IMR-90 (cell line): ENCODE data around the gene GBE1. TPM values are rescaled to one million over a fixed set of nuclear protein-coding genes. Genes with fewer than 3 reads are reported as not detected.

Experiments
- ATAC-seq: fragments of 200-7000 bp; cut with Tn5 transposase; 2 replicates; pipeline ENCODE4 v1.9.1; 2020; ENCODE audit warnings: low read depth, mild to moderate bottlenecking, moderate library complexity
- BruUV-seq: library from RNA; stranded (reverse); fragments of 400-500 nt; replicated peaks from 2 replicates; lab custom pipeline; 2021; lab: Mats Ljungman, UMichigan
- CTCF ChIA-PET: fragments of 300-600 bp; formaldehyde crosslinking; extraction: SDS; loops from one replicate; lab custom pipeline; 2021; ENCODE audit warnings: antibody characterized with exemption; lab: Yijun Ruan, JAX
- POLR2A ChIA-PET: fragments of 300-600 bp; sonication (Branson Sonifier 250); formaldehyde crosslinking; loops from one replicate; lab custom pipeline; 2022; ENCODE audit warnings: antibody characterized with exemption; ENCODE audit not compliant: unreplicated experiment; lab: Charles Lee
- DNase-seq: peaks from one replicate; pipeline ENCODE4 v3.0.0; 2013
- H2AFZ ChIP-seq: replicated peaks from 2 replicates; pipeline ENCODE3; 2013; ENCODE audit warnings: low read length, mild to moderate bottlenecking; ENCODE audit not compliant: poor library complexity
- H2AK5ac ChIP-seq: 2 replicates; pipeline ENCODE4 v1.6.1; 2013; ENCODE audit warnings: low read depth, low read length, inconsistent platforms
- H2AK9ac ChIP-seq: replicated peaks from 2 replicates; pipeline ENCODE3; 2013; ENCODE audit warnings: mild to moderate bottlenecking, low read depth, low read length, moderate library complexity; ENCODE audit not compliant: poor library complexity
- H2BK120ac ChIP-seq: 2 replicates; pipeline ENCODE4 v1.6.1; 2013; ENCODE audit warnings: low read depth, low read length, inconsistent platforms
- H2BK15ac ChIP-seq: 3 replicates; pipeline ENCODE4 v1.6.1; 2013; ENCODE audit warnings: low read depth, low read length, inconsistent platforms
- H2BK20ac ChIP-seq: 2 replicates; pipeline ENCODE4 v1.6.1; 2013; ENCODE audit warnings: low read depth, mild to moderate bottlenecking, inconsistent platforms, low read length, moderate library complexity
- H2BK5ac ChIP-seq: 2 replicates; pipeline ENCODE4 v1.6.1; 2013; ENCODE audit warnings: mild to moderate bottlenecking, low read depth, low read length, inconsistent platforms; ENCODE audit not compliant: poor library complexity, severe bottlenecking
- H3K14ac ChIP-seq: replicated peaks from 2 replicates; pipeline ENCODE4 v1.6.1; 2013; ENCODE audit warnings: low read depth, low read length, inconsistent platforms
- H3K18ac ChIP-seq: 2 replicates; pipeline ENCODE4 v1.6.1; 2013; ENCODE audit warnings: low read depth, low read length, control low read depth
- H3K23ac ChIP-seq: 2 replicates; pipeline ENCODE4 v1.6.1; 2013; ENCODE audit warnings: low read depth, low read length, inconsistent platforms
- H3K27ac ChIP-seq: 2 replicates; pipeline ENCODE4 v1.5.1; 2013; ENCODE audit warnings: mild to moderate bottlenecking, control low read depth, low read length; ENCODE audit not compliant: insufficient read depth
- H3K27me3 ChIP-seq: 2 replicates; pipeline ENCODE4 v1.6.1; 2013; ENCODE audit warnings: low read length; ENCODE audit not compliant: control insufficient read depth, insufficient read depth
- H3K36me3 ChIP-seq: 2 replicates; pipeline ENCODE4 v1.6.1; 2013; ENCODE audit warnings: low read length, mixed read lengths; ENCODE audit not compliant: control insufficient read depth, insufficient read depth
- H3K4ac ChIP-seq: 2 replicates; pipeline ENCODE4 v1.6.1; 2013; ENCODE audit warnings: low read depth, low read length, inconsistent platforms
- H3K4me1 ChIP-seq: 2 replicates; pipeline ENCODE4 v1.6.1; 2013; ENCODE audit warnings: low read length, mixed read lengths; ENCODE audit not compliant: control insufficient read depth, insufficient read depth
- H3K4me2 ChIP-seq: 2 replicates; pipeline ENCODE4 v1.6.1; 2013; ENCODE audit warnings: low read depth, mild to moderate bottlenecking, control low read depth, low read length, moderate library complexity
- H3K4me3 ChIP-seq: 2 replicates; pipeline ENCODE4 v1.5.1; 2013; ENCODE audit warnings: low read depth, mild to moderate bottlenecking, control low read depth, low read length, moderate library complexity; ENCODE audit not compliant: insufficient read depth
- H3K56ac ChIP-seq: 2 replicates; pipeline ENCODE4 v1.6.1; 2013; ENCODE audit warnings: low read length, inconsistent platforms; ENCODE audit not compliant: insufficient read depth; ENCODE audit errors: extremely low read depth
- H3K79me1 ChIP-seq, 2 experiments: 2 replicates each; pipeline ENCODE4 v1.6.1; 2013; ENCODE audit warnings: low read length in 2 of 2, inconsistent platforms in 1 of 2, low read depth in 1 of 2
- H3K9ac ChIP-seq: 2 replicates; pipeline ENCODE4 v1.6.1; 2013; ENCODE audit warnings: low read depth, low read length, control low read depth
- H3K9me1 ChIP-seq: 2 replicates; pipeline ENCODE4 v1.6.1; 2013; ENCODE audit warnings: low read length, inconsistent platforms; ENCODE audit not compliant: insufficient read depth
- H3K9me3 ChIP-seq: 2 replicates; pipeline ENCODE4 v1.6.1; 2013; ENCODE audit warnings: low read length; ENCODE audit not compliant: control insufficient read depth, insufficient read depth
- H4K20me1 ChIP-seq: 2 replicates; pipeline ENCODE4 v1.6.1; 2013; ENCODE audit warnings: low read length, inconsistent platforms; ENCODE audit not compliant: insufficient read depth
- H4K5ac ChIP-seq: 2 replicates; pipeline ENCODE4 v1.6.1; 2013; ENCODE audit warnings: mild to moderate bottlenecking, low read depth, low read length, control low read depth
- H4K8ac ChIP-seq, 2 experiments: 2 replicates each; pipeline ENCODE4 v1.6.1; 2013; ENCODE audit warnings: low read depth in 2 of 2, low read length in 2 of 2, control low read depth in 1 of 2, inconsistent platforms in 1 of 2
- H4K91ac ChIP-seq: 2 replicates; pipeline ENCODE4 v1.6.1; 2013; ENCODE audit warnings: low read depth, low read length, inconsistent platforms; ENCODE audit not compliant: insufficient read depth
- CEBPB ChIP-seq: IDR thresholded peaks from 2 replicates; pipeline ENCODE4 v1.6.1; 2012; ENCODE audit warnings: low read depth, low read length, improper control_type of control experiment
- CHD1 ChIP-seq: IDR thresholded peaks from 2 replicates; pipeline ENCODE4 v1.6.1; 2012; ENCODE audit warnings: low read depth, low read length, improper control_type of control experiment
- MAFK ChIP-seq: IDR thresholded peaks from 2 replicates; pipeline ENCODE4 v1.6.1; 2012; ENCODE audit warnings: low read depth, low read length, improper control_type of control experiment
- NFE2L2 ChIP-seq: fragments of 150-350 bp; IDR thresholded peaks from 2 replicates; pipeline ENCODE4 v1.6.1; 2016; ENCODE audit warnings: low read depth, mild to moderate bottlenecking, low read length
- POLR2A ChIP-seq: IDR thresholded peaks from 2 replicates; pipeline ENCODE4 v1.6.1; 2012; ENCODE audit warnings: mild to moderate bottlenecking, low read depth, low read length
- RAD21 ChIP-seq: IDR thresholded peaks from 2 replicates; pipeline ENCODE4 v1.6.1; 2012; ENCODE audit warnings: low read length, improper control_type of control experiment
- RFX5 ChIP-seq: IDR thresholded peaks from 2 replicates; pipeline ENCODE4 v1.8.0; 2012; ENCODE audit warnings: low read depth, mild to moderate bottlenecking, low read length, moderate library complexity
- WGBS, 2 experiments: methylation state at CpG; one replicate each; pipeline versions ENCODE4 v1.1.5 to v1.1.7; 2013; ENCODE audit warnings: missing lambda C conversion rate in 2 of 2; ENCODE audit not compliant: insufficient read length in 1 of 2; ENCODE audit errors: extremely low coverage in 2 of 2; 5-methylcytosine and 5-hydroxymethylcytosine counted together
- dilution Hi-C: fragments of 300-500 bp; cut with HindIII; formaldehyde crosslinking; loops from one replicate; pipeline ENCODE4 v1.14.3; 2018; ENCODE audit warnings: low sequenced_read_pairs; ENCODE audit not compliant: unreplicated experiment
- in situ Hi-C: fragments of 300-500 bp; cut with MboI; formaldehyde crosslinking; loops from 3 replicates; pipeline ENCODE4 v1.14.3; 2019; ENCODE audit warnings: low sequenced_read_pairs, inconsistent platforms, mixed read lengths
- intact Hi-C: fragments of 100-400 bp; cut with micrococcal nuclease; formaldehyde crosslinking; loops from 2 replicates; pipeline ENCODE4 v1.10.0; 2022
- polyA plus RNA-seq, 3 experiments: library from polyadenylated mRNA; depleted of rRNA; stranded (reverse); fragments of >200 nt; gene quantifications; 2 replicates each; pipeline ENCODE4 v1.2.3, GENCODE V29; 2012; ENCODE audit warnings: low replicate concordance in 1 of 3
- total RNA-seq: library from RNA; depleted of rRNA; stranded (reverse); fragments of >200 nt; gene quantifications from 2 replicates; pipeline ENCODE4 v1.2.3, GENCODE V29; 2012
- TF ChIP-seq, protein P1 (sequence below): conservative IDR thresholded peaks from 2 replicates; pipeline ENCODE4 v1.5.1; 2012; ENCODE audit warnings: mild to moderate bottlenecking, low read depth, low read length, improper control_type of control experiment

Gene GBE1
- total and polyA plus RNA-seq, 2 of the 4 experiments (the other 2 are of a cell fraction), result 36.7 to 90.3 TPM

GRCh38 chr3:81624756-81625155 is 136.7 kb downstream of the GBE1 start:
- CTCF ChIA-PET, result no interaction called here
- H4K20me1 ChIP-seq, result no peaks in the 10 kb centered on the region
- no peak overlapping the region for H4K8ac ChIP-seq
- H3K36me3 ChIP-seq, result peaks cover 3% of the 10 kb centered on the region; the same call in 1 of the 2 replicates
- H4K5ac ChIP-seq, result no peak overlapping the region
- H3K14ac ChIP-seq, result no peak overlapping the region
- intact Hi-C loops (no loop called here), in situ Hi-C loops (no loop called here), dilution Hi-C loops (no loop called here)
- H3K4me2 ChIP-seq, result no peak overlapping the region
- no peak overlapping the region for H2BK20ac ChIP-seq
- H4K91ac ChIP-seq, result no peak overlapping the region
- no TSS peak for BruUV-seq
- DNase-seq (no peak), ATAC-seq (no peak)
- H3K4me1 ChIP-seq, result no peaks in the 10 kb centered on the region; the same call in 1 of the 2 replicates
- no peak overlapping the region for H2BK15ac ChIP-seq
- no peak overlapping the region for H3K23ac ChIP-seq
- no peaks in the 10 kb centered on the region for H3K9me1 ChIP-seq
- no peak overlapping the region for H3K18ac ChIP-seq
- POLR2A ChIA-PET, result no interaction called here
- no peak overlapping the region for H3K56ac ChIP-seq
- H2BK5ac ChIP-seq, result no peak overlapping the region
- peaks cover 7 to 10% of the 10 kb centered on the region in 2 experiments; a peak in 1 of 4 replicates for H3K79me1 ChIP-seq
- no peak overlapping the region for H3K4ac ChIP-seq
- H3K9ac ChIP-seq, result no peak overlapping the region
- H2AK5ac ChIP-seq, result no peak overlapping the region
- TF ChIP-seq POLR2A (no peak), MAFK (no peak), CHD1 (no peak), RFX5 (no peak), NFE2L2 (no peak), RAD21 (no peak), CEBPB (no peak)
- TF ChIP-seq, protein P1, sequence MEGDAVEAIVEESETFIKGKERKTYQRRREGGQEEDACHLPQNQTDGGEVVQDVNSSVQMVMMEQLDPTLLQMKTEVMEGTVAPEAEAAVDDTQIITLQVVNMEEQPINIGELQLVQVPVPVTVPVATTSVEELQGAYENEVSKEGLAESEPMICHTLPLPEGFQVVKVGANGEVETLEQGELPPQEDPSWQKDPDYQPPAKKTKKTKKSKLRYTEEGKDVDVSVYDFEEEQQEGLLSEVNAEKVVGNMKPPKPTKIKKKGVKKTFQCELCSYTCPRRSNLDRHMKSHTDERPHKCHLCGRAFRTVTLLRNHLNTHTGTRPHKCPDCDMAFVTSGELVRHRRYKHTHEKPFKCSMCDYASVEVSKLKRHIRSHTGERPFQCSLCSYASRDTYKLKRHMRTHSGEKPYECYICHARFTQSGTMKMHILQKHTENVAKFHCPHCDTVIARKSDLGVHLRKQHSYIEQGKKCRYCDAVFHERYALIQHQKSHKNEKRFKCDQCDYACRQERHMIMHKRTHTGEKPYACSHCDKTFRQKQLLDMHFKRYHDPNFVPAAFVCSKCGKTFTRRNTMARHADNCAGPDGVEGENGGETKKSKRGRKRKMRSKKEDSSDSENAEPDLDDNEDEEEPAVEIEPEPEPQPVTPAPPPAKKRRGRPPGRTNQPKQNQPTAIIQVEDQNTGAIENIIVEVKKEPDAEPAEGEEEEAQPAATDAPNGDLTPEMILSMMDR, result no peak
- H2AK9ac ChIP-seq, result no peak overlapping the region
- H3K9me3 ChIP-seq, result no peaks in the 10 kb centered on the region
- no peak overlapping the region for H2BK120ac ChIP-seq
- no CpG with 5 or more reads among the region's 2 CpGs for WGBS, 2 experiments
- no peak overlapping the region for H2AFZ ChIP-seq
- no peaks in the 10 kb centered on the region for H3K27me3 ChIP-seq
- H3K27ac ChIP-seq, result no peak overlapping the region
- H3K4me3 ChIP-seq, result no peak overlapping the region
